Measurements from ENCODE around the gene HTR4. TPM values are rescaled to one million over a fixed set of nuclear protein-coding genes. Genes with fewer than 3 reads are reported as not detected.

Gene HTR4
- polyA plus RNA-seq, 1 donor from 2014 or later: not detected

DNA sequence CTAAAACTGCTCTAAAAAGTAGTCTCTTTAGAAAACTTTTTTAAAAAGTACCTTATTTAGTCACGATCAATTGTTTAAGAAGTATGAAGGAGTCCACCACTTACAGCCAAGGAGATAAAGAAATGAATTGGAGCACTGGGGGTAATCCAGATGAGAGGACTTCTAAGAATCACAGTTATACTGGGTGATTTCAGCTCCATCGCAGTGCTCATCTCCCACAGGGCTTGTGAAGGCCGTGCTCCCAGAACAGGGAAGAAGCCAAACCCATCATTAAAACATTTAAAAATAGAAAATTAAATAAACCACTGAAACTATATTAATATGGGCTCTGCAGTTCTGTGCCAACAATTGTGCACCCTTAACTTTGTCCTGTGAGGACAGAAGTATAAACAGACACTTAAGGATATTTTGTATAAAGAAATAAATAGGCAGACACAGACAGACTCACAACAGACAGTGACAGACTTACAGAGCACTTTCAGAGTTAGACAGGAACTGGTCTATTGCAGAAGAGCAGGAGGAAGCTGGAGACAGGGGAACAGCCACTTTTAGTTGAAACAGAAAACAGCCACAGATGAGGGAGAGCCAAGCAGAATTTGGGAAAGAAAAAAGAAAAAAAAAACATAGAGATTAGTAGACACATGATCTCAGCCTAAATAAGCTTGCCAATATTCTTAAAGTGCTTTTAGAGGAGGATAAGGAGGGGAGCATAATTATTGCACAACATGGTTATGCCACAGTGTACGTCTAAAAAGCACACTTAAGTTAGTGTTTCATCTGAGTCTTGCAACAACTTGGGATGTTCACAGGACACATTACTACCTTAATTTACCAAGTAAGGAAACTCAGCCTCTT is 188.7 kb downstream of the HTR4 start:
- H3K9me3 ChIP-seq (ENCODE audit: low read length): no peaks in the 10 kb centered on the region
- no peaks in the 10 kb centered on the region for H3K9me2 ChIP-seq (ENCODE audit: insufficient read depth, low read length)
- no peak overlapping the region for H3K4me3 ChIP-seq (ENCODE audit: low read length)
- no peaks in the 10 kb centered on the region for H3K36me3 ChIP-seq (ENCODE audit: insufficient read depth, low read length)
- no peaks in the 10 kb centered on the region for H4K20me1 ChIP-seq (ENCODE audit: insufficient read depth)
- H3K27me3 ChIP-seq (ENCODE audit: insufficient read depth, low read depth, low read length): no peaks in the 10 kb centered on the region
- TF ChIP-seq EZH2 (IDR thresholded peaks at IDR 0.05; ENCODE audit: borderline replicate concordance, insufficient read depth, low read length, poor library complexity, severe bottlenecking) (no peak), SMC3 (conservative IDR thresholded peaks at IDR 0.05; ENCODE audit: poor library complexity) (no peak), POLR2AphosphoS5 (IDR thresholded peaks at IDR 0.05) (no peak), TAF1 (IDR thresholded peaks at IDR 0.05; ENCODE audit: low read depth) (no peak), RAD21 (conservative IDR thresholded peaks at IDR 0.05) (no peak), EP300 (conservative IDR thresholded peaks at IDR 0.05; ENCODE audit: poor library complexity, severe bottlenecking) (no peak), MXI1 (conservative IDR thresholded peaks at IDR 0.05; ENCODE audit: poor library complexity, severe bottlenecking) (no peak)
- TF ChIP-seq, protein P1, sequence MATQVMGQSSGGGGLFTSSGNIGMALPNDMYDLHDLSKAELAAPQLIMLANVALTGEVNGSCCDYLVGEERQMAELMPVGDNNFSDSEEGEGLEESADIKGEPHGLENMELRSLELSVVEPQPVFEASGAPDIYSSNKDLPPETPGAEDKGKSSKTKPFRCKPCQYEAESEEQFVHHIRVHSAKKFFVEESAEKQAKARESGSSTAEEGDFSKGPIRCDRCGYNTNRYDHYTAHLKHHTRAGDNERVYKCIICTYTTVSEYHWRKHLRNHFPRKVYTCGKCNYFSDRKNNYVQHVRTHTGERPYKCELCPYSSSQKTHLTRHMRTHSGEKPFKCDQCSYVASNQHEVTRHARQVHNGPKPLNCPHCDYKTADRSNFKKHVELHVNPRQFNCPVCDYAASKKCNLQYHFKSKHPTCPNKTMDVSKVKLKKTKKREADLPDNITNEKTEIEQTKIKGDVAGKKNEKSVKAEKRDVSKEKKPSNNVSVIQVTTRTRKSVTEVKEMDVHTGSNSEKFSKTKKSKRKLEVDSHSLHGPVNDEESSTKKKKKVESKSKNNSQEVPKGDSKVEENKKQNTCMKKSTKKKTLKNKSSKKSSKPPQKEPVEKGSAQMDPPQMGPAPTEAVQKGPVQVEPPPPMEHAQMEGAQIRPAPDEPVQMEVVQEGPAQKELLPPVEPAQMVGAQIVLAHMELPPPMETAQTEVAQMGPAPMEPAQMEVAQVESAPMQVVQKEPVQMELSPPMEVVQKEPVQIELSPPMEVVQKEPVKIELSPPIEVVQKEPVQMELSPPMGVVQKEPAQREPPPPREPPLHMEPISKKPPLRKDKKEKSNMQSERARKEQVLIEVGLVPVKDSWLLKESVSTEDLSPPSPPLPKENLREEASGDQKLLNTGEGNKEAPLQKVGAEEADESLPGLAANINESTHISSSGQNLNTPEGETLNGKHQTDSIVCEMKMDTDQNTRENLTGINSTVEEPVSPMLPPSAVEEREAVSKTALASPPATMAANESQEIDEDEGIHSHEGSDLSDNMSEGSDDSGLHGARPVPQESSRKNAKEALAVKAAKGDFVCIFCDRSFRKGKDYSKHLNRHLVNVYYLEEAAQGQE (IDR thresholded peaks at IDR 0.05; ENCODE audit: borderline replicate concordance): no peak
- TF ChIP-seq, protein P2, sequence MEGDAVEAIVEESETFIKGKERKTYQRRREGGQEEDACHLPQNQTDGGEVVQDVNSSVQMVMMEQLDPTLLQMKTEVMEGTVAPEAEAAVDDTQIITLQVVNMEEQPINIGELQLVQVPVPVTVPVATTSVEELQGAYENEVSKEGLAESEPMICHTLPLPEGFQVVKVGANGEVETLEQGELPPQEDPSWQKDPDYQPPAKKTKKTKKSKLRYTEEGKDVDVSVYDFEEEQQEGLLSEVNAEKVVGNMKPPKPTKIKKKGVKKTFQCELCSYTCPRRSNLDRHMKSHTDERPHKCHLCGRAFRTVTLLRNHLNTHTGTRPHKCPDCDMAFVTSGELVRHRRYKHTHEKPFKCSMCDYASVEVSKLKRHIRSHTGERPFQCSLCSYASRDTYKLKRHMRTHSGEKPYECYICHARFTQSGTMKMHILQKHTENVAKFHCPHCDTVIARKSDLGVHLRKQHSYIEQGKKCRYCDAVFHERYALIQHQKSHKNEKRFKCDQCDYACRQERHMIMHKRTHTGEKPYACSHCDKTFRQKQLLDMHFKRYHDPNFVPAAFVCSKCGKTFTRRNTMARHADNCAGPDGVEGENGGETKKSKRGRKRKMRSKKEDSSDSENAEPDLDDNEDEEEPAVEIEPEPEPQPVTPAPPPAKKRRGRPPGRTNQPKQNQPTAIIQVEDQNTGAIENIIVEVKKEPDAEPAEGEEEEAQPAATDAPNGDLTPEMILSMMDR (IDR thresholded peaks at IDR 0.05; ENCODE audit: poor library complexity, severe bottlenecking): no peak
- no peak overlapping the region for H3K4me2 ChIP-seq (ENCODE audit: low read length)
- H2AFZ ChIP-seq (ENCODE audit: low read depth, low read length): no peak overlapping the region
- H3F3A ChIP-seq (ENCODE audit: insufficient read depth, low read length, poor library complexity, severe bottlenecking): no peaks in the 10 kb centered on the region
- H3K27ac ChIP-seq (ENCODE audit: low read length): no peak overlapping the region
- H3K9ac ChIP-seq (ENCODE audit: low read length): no peak overlapping the region
- no peaks in the 10 kb centered on the region for H3K79me2 ChIP-seq (replicated peaks; ENCODE audit: insufficient read depth, low read length)

DNA sequence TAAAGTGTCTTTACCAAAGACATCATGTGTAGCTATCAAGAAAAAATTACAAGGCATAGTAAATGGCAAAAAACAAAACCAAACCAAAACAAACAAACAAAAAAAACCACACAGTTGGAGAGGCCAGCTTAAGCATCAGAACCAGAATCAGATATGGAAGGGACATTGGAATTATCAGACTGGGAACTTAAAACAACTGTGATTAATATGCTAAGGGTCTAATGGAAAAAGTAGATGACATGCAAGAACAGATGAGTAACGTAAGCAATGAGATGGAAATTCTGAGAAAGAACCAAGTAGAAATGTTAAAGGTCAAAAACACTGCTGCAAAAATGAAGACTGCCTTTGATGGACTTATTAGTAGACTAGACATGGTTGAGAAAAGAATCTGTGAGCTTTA is 194.7 kb downstream of the HTR4 start:
- H4K20me1 ChIP-seq (ENCODE audit: insufficient read depth): no peaks in the 10 kb centered on the region
- no peaks in the 10 kb centered on the region for H3K79me2 ChIP-seq (replicated peaks; ENCODE audit: insufficient read depth, low read length)
- no peak overlapping the region for H3K4me2 ChIP-seq (ENCODE audit: low read length)
- no peak overlapping the region for H3K9ac ChIP-seq (ENCODE audit: low read length)
- no peak for TF ChIP-seq SMC3 (conservative IDR thresholded peaks at IDR 0.05; ENCODE audit: poor library complexity)
- no peak overlapping the region for H3K27ac ChIP-seq (ENCODE audit: low read length)
- H2AFZ ChIP-seq (ENCODE audit: low read depth, low read length): no peak overlapping the region
- no peak overlapping the region for H3K4me3 ChIP-seq (ENCODE audit: low read length)
- H3K27me3 ChIP-seq (ENCODE audit: insufficient read depth, low read depth, low read length): no peaks in the 10 kb centered on the region
- H3K9me3 ChIP-seq (ENCODE audit: low read length): no peaks in the 10 kb centered on the region
- H3K9me2 ChIP-seq (ENCODE audit: insufficient read depth, low read length): no peaks in the 10 kb centered on the region
- H3F3A ChIP-seq (ENCODE audit: insufficient read depth, low read length, poor library complexity, severe bottlenecking): no peaks in the 10 kb centered on the region
- no peaks in the 10 kb centered on the region for H3K36me3 ChIP-seq (ENCODE audit: insufficient read depth, low read length)

Measured in neural cell (in vitro differentiated cells).